Progenitor cell of endocrine pancreas (in vitro differentiated cells): Measurements from ENCODE around the gene RIMBP2. TPM values are rescaled to one million over a fixed set of nuclear protein-coding genes. Genes with fewer than 3 reads are reported as not detected.
"Not testable (repeated sequence)": the region's sequence is repeated elsewhere in the genome, so short reads cannot be mapped to it uniquely, and the experiment has no call there.

Experiments used
- DNase-seq: peaks from one replicate; pipeline ENCODE4 v3.0.0; 2021; ENCODE audit warnings: low spot score; ENCODE audit not compliant: unreplicated experiment
- H3K27ac Mint-ChIP-seq: 2 replicates; pipeline ENCODE4 v1.8.0; 2021; ENCODE audit warnings: mild to moderate bottlenecking, moderate library complexity, mixed read lengths
- H3K27me3 Mint-ChIP-seq: 2 replicates; pipeline ENCODE4 v1.8.0; 2021; ENCODE audit warnings: mixed read lengths
- H3K36me3 Mint-ChIP-seq: 2 replicates; pipeline ENCODE4 v1.8.0; 2022; ENCODE audit warnings: mixed read lengths; ENCODE audit not compliant: insufficient read depth
- H3K4me1 Mint-ChIP-seq: 2 replicates; pipeline ENCODE4 v1.8.0; 2021; ENCODE audit warnings: low read depth, mixed read lengths
- H3K4me3 Mint-ChIP-seq: 2 replicates; pipeline ENCODE4 v1.8.0; 2021; ENCODE audit warnings: low read depth, mild to moderate bottlenecking, moderate library complexity, mixed read lengths
- H3K9me3 Mint-ChIP-seq: 2 replicates; pipeline ENCODE4 v1.8.0; 2021; ENCODE audit warnings: low read depth, mixed read lengths
- total RNA-seq: library from RNA; stranded (reverse); gene quantifications from 2 replicates; pipeline ENCODE4 v1.2.1, GENCODE V29; 2021
- TF ChIP-seq, protein P1 (sequence below): fragments of 200-600 bp; sonication (generic); IDR thresholded peaks from one replicate; pipeline ENCODE4 v1.5.0; 2021; ENCODE audit warnings: antibody characterized with exemption, mild to moderate bottlenecking; ENCODE audit not compliant: unreplicated experiment

Gene RIMBP2
- total RNA-seq, 1 donor from 2014 or later, result 31.6 TPM

DNA sequence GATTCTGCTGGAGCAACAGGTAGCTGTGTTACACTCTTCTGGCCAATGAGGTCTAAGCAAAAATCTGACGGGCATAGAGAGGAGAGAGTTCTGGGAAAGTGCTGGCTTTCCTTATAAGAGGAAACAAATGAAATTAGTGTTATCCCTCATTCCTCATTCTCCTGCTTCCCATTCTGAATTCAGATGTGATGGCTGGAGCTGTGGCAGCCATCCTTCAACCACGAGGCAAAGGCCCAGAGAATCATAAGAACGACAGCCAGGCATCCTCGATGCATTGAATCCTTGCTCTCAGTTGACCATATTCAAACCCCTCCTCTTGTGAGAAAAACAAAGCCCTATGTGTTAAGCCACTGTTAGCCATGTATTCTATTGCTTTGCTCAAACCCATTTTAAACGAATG is 27.5 kb upstream of the RIMBP2 start:
- H3K4me3 Mint-ChIP-seq, result no peak overlapping the region
- TF ChIP-seq, protein P1, sequence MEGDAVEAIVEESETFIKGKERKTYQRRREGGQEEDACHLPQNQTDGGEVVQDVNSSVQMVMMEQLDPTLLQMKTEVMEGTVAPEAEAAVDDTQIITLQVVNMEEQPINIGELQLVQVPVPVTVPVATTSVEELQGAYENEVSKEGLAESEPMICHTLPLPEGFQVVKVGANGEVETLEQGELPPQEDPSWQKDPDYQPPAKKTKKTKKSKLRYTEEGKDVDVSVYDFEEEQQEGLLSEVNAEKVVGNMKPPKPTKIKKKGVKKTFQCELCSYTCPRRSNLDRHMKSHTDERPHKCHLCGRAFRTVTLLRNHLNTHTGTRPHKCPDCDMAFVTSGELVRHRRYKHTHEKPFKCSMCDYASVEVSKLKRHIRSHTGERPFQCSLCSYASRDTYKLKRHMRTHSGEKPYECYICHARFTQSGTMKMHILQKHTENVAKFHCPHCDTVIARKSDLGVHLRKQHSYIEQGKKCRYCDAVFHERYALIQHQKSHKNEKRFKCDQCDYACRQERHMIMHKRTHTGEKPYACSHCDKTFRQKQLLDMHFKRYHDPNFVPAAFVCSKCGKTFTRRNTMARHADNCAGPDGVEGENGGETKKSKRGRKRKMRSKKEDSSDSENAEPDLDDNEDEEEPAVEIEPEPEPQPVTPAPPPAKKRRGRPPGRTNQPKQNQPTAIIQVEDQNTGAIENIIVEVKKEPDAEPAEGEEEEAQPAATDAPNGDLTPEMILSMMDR, result no peak
- peaks cover 4% of the 10 kb centered on the region for H3K4me1 Mint-ChIP-seq
- peaks cover 19% of the 10 kb centered on the region for H3K27me3 Mint-ChIP-seq
- peaks cover 3% of the 10 kb centered on the region for H3K9me3 Mint-ChIP-seq
- H3K36me3 Mint-ChIP-seq, result no peaks in the 10 kb centered on the region
- no peak overlapping the region for H3K27ac Mint-ChIP-seq
- DNase-seq, result no peak

DNA sequence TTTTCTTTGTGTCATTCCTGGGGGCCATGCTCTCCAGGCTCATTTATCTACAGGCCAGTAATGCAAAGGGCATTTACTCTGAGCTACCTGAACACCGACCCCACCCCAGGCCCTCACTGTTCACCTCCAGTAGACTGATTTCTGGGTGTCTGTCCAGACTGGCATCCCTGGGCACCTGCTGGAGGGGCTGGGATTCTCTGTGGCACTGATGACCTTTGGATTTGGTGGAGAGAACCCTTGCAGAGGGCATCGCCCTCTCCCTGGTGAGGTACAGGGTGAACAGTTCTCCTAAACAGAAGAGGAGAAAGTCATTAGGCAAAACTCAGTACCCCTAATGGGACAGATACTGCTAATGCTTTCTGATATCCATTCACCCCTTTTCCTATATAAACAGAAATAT is 27.1 kb upstream of the RIMBP2 start:
- Mint-ChIP-seq H3K4me3 (no peak overlapping the region), H3K36me3 (no peaks in the 10 kb centered on the region), H3K27ac (no peak overlapping the region), H3K4me1 (peaks cover 4% of the 10 kb centered on the region), H3K27me3 (peaks cover 17% of the 10 kb centered on the region), H3K9me3 (peaks cover 3% of the 10 kb centered on the region)
- DNase-seq, result no peak
- TF ChIP-seq, protein P1, result no peak

DNA sequence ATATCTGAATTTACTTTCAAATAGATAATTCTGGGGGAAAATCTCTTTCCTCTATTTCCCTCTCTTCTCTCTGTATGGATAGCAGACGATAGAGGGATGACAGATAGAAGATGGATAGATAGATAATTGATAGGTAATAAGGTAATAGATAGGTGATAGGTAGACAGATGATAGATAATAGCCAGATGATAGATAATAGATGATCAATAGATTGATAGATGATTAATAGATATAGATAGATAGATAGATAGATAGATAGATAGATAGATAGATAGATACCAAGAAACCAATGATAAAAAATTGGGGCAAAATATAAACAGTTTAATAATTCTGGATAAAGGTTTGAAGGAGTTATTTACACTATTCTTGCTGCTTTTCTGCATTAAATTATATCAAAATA is 26.6 kb upstream of the RIMBP2 start:
- no peaks in the 10 kb centered on the region for H3K36me3 Mint-ChIP-seq
- H3K27ac Mint-ChIP-seq, result no peak overlapping the region
- peaks cover under 1% of the 10 kb centered on the region for H3K4me1 Mint-ChIP-seq
- no peak overlapping the region for H3K4me3 Mint-ChIP-seq
- peaks cover 3% of the 10 kb centered on the region for H3K9me3 Mint-ChIP-seq
- H3K27me3 Mint-ChIP-seq, result peaks cover 13% of the 10 kb centered on the region
- TF ChIP-seq, protein P1, result no peak
- no peak for DNase-seq

DNA sequence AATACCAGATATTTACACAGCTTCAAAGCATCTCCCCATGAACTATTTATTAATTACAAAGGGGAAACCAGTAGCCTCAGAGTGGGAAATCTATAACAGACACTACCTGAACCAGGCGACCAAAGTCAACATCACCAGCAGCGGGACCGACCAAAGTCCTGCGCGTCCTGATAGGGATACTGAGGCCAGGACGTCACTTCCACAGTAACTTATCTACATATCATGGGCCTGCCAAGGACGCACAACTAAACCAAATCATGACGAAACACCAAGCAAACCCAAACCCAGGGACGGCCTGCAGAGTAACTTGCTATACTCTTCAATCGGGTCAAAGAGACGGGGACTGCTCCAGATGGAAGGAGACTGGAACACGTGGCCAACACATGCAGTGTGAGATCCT is 26.0 kb upstream of the RIMBP2 start:
- no peak overlapping the region for H3K27ac Mint-ChIP-seq
- peaks cover 3% of the 10 kb centered on the region for H3K9me3 Mint-ChIP-seq
- no peak overlapping the region for H3K4me3 Mint-ChIP-seq
- no peaks in the 10 kb centered on the region for H3K4me1 Mint-ChIP-seq
- TF ChIP-seq, protein P1, result no peak
- H3K27me3 Mint-ChIP-seq, result peaks cover 18% of the 10 kb centered on the region
- no peak for DNase-seq
- H3K36me3 Mint-ChIP-seq, result no peaks in the 10 kb centered on the region

DNA sequence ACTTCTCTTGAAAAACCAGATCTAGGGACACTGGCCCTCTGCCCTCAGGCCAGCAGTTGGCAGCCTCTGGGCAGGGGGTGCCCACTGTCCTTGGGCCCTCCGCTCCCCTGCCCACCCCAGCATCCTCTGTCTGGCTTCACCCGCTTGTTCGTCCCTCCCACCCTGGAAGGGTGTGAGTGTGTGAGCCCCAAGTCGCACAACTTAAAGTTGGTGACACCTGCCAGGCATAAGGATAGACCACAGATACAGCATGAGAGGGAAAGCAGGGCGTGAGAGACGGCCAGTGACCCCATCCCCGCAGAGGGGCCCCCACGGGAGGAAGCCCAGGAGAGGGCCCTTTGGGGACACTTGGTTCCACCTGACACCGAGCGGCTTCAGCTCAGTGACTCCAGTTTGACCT is 23.5 kb upstream of the RIMBP2 start:
- TF ChIP-seq, protein P1, result no peak
- H3K4me3 Mint-ChIP-seq, result no peak overlapping the region
- no peak overlapping the region for H3K27ac Mint-ChIP-seq
- H3K27me3 Mint-ChIP-seq, result peaks cover 10% of the 10 kb centered on the region
- H3K36me3 Mint-ChIP-seq, result no peaks in the 10 kb centered on the region
- H3K4me1 Mint-ChIP-seq, result no peaks in the 10 kb centered on the region
- DNase-seq, result no peak
- peaks cover 3% of the 10 kb centered on the region for H3K9me3 Mint-ChIP-seq

DNA sequence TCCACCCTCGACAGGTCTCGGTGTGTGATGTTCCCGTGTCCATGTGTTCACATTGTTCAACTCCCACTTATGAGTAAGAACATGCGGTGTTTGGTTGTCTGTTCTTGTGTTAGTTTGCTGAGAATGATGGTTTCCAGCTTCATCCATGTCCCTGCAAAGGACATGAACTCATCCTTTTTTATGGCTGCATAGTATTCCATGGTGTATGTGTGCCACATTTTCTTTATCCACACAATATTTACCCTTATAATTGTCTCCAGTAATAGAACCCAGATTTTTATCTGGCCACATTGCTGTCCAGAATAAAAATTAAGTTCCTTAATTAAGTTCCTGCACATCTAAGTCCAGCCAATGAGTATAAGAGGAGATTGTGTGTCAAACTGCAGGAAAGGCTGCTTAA is 22.3 kb upstream of the RIMBP2 start:
- peaks cover 11% of the 10 kb centered on the region for H3K27me3 Mint-ChIP-seq
- not testable (repeated sequence) for H3K27ac Mint-ChIP-seq, DNase-seq, H3K4me1 Mint-ChIP-seq, H3K36me3 Mint-ChIP-seq, H3K4me3 Mint-ChIP-seq, H3K9me3 Mint-ChIP-seq
